Measurements from ENCODE around the gene ANKRD31.

- TF ChIP-seq, protein P1, sequence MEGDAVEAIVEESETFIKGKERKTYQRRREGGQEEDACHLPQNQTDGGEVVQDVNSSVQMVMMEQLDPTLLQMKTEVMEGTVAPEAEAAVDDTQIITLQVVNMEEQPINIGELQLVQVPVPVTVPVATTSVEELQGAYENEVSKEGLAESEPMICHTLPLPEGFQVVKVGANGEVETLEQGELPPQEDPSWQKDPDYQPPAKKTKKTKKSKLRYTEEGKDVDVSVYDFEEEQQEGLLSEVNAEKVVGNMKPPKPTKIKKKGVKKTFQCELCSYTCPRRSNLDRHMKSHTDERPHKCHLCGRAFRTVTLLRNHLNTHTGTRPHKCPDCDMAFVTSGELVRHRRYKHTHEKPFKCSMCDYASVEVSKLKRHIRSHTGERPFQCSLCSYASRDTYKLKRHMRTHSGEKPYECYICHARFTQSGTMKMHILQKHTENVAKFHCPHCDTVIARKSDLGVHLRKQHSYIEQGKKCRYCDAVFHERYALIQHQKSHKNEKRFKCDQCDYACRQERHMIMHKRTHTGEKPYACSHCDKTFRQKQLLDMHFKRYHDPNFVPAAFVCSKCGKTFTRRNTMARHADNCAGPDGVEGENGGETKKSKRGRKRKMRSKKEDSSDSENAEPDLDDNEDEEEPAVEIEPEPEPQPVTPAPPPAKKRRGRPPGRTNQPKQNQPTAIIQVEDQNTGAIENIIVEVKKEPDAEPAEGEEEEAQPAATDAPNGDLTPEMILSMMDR (IDR thresholded peaks at IDR 0.05), result no peak
- TF ChIP-seq POLR2A (IDR thresholded peaks at IDR 0.05), result no peak
Measured at GRCh38 chr5:75113354-75114113, 123.1 kb downstream of the ANKRD31 start.

All from adrenal gland (tissue), 5 donors.